T-cell (primary cell): Measurements from ENCODE around the gene PNKD. TPM values are rescaled to one million over a fixed set of nuclear protein-coding genes. Genes with fewer than 3 reads are reported as not detected.
A peak's percentile ranks its signal among the peaks of the same experiment; 100 is the strongest.
"Not testable (repeated sequence)": the region's sequence is repeated elsewhere in the genome, so short reads cannot be mapped to it uniquely, and the experiment has no call there.

Experiments used
- ATAC-seq, 4 experiments: fragments of 200-7000 bp in 3 of 4; fragments of 150-1000 bp in 1 of 4; cut with Tn5 transposase; replicated peaks in 1 of 4; 1 replicate in 3 of 4; 2 replicates in 1 of 4; pipeline ENCODE4 v1.10.0; 2021; ENCODE audit warnings: moderate library complexity in 3 of 4, mild to moderate bottlenecking in 2 of 4, moderate number of reproducible peaks in 1 of 4
- CTCF ChIA-PET, 2 donors: fragments of 300-600 bp; sonication (Branson Sonifier 250); formaldehyde crosslinking; loops; one replicate each; lab custom pipeline; 2022; ENCODE audit warnings: antibody characterized with exemption in 2 of 2; lab: Charles Lee
- POLR2A ChIA-PET, 2 donors: fragments of 300-600 bp; sonication (Branson Sonifier 250); formaldehyde crosslinking; loops; one replicate each; lab custom pipeline; 2022; ENCODE audit warnings: antibody characterized with exemption in 2 of 2; lab: Charles Lee
- DNase-seq, 35 experiments: peaks; one replicate each; pipeline versions ENCODE4 v3.0.0 to v3.0.0-alpha.2; 2013 to 2023
- H3K27ac ChIP-seq: one replicate; pipeline ENCODE4 v1.5.1; 2013; ENCODE audit warnings: low read length
- H3K27me3 ChIP-seq, 2 experiments: replicated peaks in 1 of 2; 1 replicate in 1 of 2; 2 replicates in 1 of 2; pipeline versions ENCODE4 v1.6.1 to v1.7.0; 2013; ENCODE audit warnings: low read length in 1 of 2, mixed read lengths in 1 of 2; ENCODE audit not compliant: control insufficient read depth in 2 of 2, insufficient read depth in 2 of 2; ENCODE audit errors: extremely low read depth in 1 of 2
- H3K36me3 ChIP-seq, 2 donors: 1 replicate in 1 of 2; 2 replicates in 1 of 2; pipeline versions ENCODE4 v1.6.1 to v1.7.0; 2013; ENCODE audit warnings: low read length in 1 of 2; ENCODE audit not compliant: control insufficient read depth in 2 of 2, insufficient read depth in 1 of 2; ENCODE audit errors: extremely low read depth in 1 of 2
- H3K4me1 ChIP-seq, 2 experiments: 1 replicate in 1 of 2; 2 replicates in 1 of 2; pipeline versions ENCODE4 v1.6.1 to v1.7.0; 2013; ENCODE audit warnings: low read length in 2 of 2, mixed read lengths in 1 of 2; ENCODE audit not compliant: insufficient read depth in 2 of 2, control insufficient read depth in 1 of 2; ENCODE audit errors: extremely low read depth in 1 of 2
- H3K4me3 ChIP-seq, 2 donors: 1 replicate in 1 of 2; 2 replicates in 1 of 2; pipeline versions ENCODE4 v1.5.1 to v1.7.0; 2013; ENCODE audit warnings: mild to moderate bottlenecking in 2 of 2, low read length in 1 of 2, moderate library complexity in 1 of 2; ENCODE audit not compliant: control insufficient read depth in 1 of 2; ENCODE audit errors: extremely low read depth in 1 of 2
- H3K9me3 ChIP-seq: 2 replicates; pipeline ENCODE4 v1.7.0; 2013
- H3K27ac Mint-ChIP-seq, 2 donors: one replicate each; pipeline ENCODE4 v1.8.0; 2020 to 2021; ENCODE audit warnings: mild to moderate bottlenecking in 2 of 2, mixed read lengths in 2 of 2
- H3K27me3 Mint-ChIP-seq, 2 donors: one replicate each; pipeline ENCODE4 v1.8.0; 2021 to 2022; ENCODE audit warnings: mixed read lengths in 2 of 2
- H3K36me3 Mint-ChIP-seq: one replicate; pipeline ENCODE4 v1.8.0; 2021; ENCODE audit warnings: mixed read lengths
- H3K4me1 Mint-ChIP-seq, 3 donors: one replicate each; pipeline ENCODE4 v1.8.0; 2020 to 2022; ENCODE audit warnings: mixed read lengths in 3 of 3, mild to moderate bottlenecking in 1 of 3
- H3K4me3 Mint-ChIP-seq, 3 donors: one replicate each; pipeline ENCODE4 v1.8.0; 2020 to 2022; ENCODE audit warnings: mild to moderate bottlenecking in 3 of 3, mixed read lengths in 3 of 3, moderate library complexity in 3 of 3
- H3K9me3 Mint-ChIP-seq, 3 donors: one replicate each; pipeline ENCODE4 v1.8.0; 2020 to 2022; ENCODE audit warnings: mixed read lengths in 3 of 3
- WGBS: methylation state at CpG from one replicate; pipeline ENCODE4 v1.1.5; 2013; ENCODE audit warnings: missing lambda C conversion rate; ENCODE audit not compliant: insufficient coverage; 5-methylcytosine and 5-hydroxymethylcytosine counted together
- total RNA-seq, 35 experiments: library from RNA in 6 of 35; stranded (reverse) in 6 of 35; fragments of 120-200 nt in 1 of 35; gene quantifications; one replicate each; pipeline versions ENCODE4 v1.2.1 to v1.2.4 and lab custom pipeline; 2013 to 2026

The PNKD gene
- total RNA-seq, 5 donors from 2014 or later (not counting 1 experiment from before 2014, with no cell fraction given) = 17.4 to 33.1 (median 30.6) TPM

DNA sequence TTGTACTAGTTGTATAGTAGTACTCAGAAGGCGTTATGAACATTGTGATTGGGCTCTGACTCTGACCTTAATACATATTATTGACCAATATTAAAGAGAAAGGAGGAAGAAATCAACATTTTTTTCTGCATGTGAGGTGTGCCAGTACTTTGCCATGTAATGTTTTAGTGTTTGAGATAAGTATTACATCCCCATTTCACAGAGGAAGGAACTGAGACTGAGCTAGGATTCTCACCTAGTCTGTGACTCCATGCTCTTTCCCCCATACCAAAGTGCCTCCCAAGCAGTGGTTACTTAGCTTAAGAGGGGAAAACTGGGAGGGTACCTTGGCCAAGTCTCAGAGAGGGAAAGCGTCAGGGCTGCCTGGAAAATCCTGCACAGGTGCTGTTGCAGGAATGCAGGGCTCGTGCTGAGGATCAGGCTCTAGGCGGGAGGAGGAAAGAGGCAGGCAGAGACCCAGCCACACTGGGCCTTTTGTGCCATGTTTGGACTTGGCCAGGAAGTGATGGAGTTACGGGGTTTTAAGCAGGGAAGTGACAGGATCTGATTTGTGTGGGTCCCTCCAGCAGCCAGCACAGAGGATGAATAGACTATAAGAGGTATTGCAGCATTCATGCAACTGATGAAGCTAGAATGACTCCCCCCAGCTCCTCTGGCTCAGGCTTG is 1.7 kb downstream of the PNKD start:
- no peak overlapping the region for H3K4me3 ChIP-seq
- H3K27ac ChIP-seq = peak overlapping the region; percentile 43
- H3K36me3 ChIP-seq = peaks cover 9 to 48% of the 10 kb centered on the region in 2 donors
- 76% methylated on average over 4 of the region's 5 CpGs for WGBS
- ATAC-seq (no peak), DNase-seq (no peak)
- H3K27me3 ChIP-seq = no peaks in the 10 kb centered on the region
- Mint-ChIP-seq H3K9me3 (no peaks in the 10 kb centered on the region), H3K27ac (peak overlapping the region; percentile 87 to 92), H3K36me3 (peaks cover 36% of the 10 kb centered on the region), H3K27me3 (no peaks in the 10 kb centered on the region), H3K4me3 (peak overlapping the region; percentile 92 to 95 (median 94)), H3K4me1 (peaks cover 39 to 58% (median 50%) of the 10 kb centered on the region in 3 donors)
- H3K4me1 ChIP-seq = peaks cover 18 to 45% of the 10 kb centered on the region in 2 experiments
- CTCF ChIA-PET = interaction anchor here (0.6 to 6.4 kb wide), 20 partner anchors 13 to 576 kb away, joined by 3 to 54 read pairs (median 5); partner anchors contain the start of genes CATIP (in 2 of the 2) and TMBIM1 (in 1 of the 2)
- no peaks in the 10 kb centered on the region for H3K9me3 ChIP-seq
- POLR2A ChIA-PET = no interaction called here

DNA sequence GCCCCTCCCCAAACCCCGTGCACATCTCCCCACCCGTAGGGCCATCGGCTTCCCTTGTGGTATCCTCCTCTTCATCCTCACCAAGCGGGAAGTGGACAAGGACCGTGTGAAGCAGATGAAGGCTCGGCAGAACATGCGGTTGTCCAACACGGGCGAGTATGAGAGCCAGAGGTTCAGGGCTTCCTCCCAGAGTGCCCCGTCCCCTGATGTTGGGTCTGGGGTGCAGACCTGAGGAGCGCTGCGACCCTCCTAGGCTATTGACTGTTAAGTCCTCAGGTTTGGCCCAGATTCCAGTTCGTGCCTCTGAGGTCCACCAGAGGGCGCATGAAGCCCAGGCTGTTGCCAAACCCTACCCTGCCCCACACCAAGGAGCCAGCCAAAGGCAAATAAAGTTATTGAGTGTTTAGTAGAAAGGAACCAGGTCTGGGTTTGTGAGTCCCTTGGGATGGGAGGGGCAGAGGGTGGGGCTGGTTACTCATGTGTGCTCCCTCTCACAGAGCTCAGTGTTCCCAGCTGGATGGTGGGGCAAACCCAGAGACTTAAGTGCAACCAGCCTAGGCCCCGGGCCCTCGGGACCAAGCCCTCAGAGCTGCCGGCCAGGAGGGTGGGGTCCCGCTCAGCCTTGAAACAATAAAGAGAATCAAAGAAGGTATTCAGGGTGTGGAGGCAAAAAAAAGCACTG is 2.4 kb downstream of the PNKD start:
- Mint-ChIP-seq H3K27ac (peak overlapping the region; percentile 57 to 92), H3K9me3 (no peaks in the 10 kb centered on the region), H3K4me1 (peaks cover 37 to 56% (median 47%) of the 10 kb centered on the region in 3 donors), H3K36me3 (peaks cover 35% of the 10 kb centered on the region), H3K27me3 (no peaks in the 10 kb centered on the region), H3K4me3 (peak overlapping the region; percentile 31 to 95 (median 92))
- DNase-seq = peak; percentile 63 to 89 (median 75)
- H3K27ac ChIP-seq = peak overlapping the region; percentile 43
- H3K4me1 ChIP-seq = peaks cover 18 to 42% of the 10 kb centered on the region in 2 experiments
- peak; percentile 9 to 22 (median 16) for ATAC-seq
- H3K27me3 ChIP-seq = no peaks in the 10 kb centered on the region
- H3K36me3 ChIP-seq = peaks cover 9 to 49% of the 10 kb centered on the region in 2 donors
- no peak overlapping the region for H3K4me3 ChIP-seq
- POLR2A ChIA-PET = interaction anchor here (0.5 to 3.3 kb wide), 4 partner anchors 14 to 52 kb away, joined by 3 to 10 read pairs (median 4); no protein-coding TSS in a partner anchor
- WGBS = 59% methylated on average over 13 of the region's 18 CpGs
- CTCF ChIA-PET = interaction anchor here (0.6 to 6.4 kb wide), 25 partner anchors 9 to 575 kb away, joined by 3 to 54 read pairs (median 6); partner anchors contain the start of genes CATIP (in 2 of the 2) and TMBIM1 (in 1 of the 2)
- H3K9me3 ChIP-seq = no peaks in the 10 kb centered on the region

DNA sequence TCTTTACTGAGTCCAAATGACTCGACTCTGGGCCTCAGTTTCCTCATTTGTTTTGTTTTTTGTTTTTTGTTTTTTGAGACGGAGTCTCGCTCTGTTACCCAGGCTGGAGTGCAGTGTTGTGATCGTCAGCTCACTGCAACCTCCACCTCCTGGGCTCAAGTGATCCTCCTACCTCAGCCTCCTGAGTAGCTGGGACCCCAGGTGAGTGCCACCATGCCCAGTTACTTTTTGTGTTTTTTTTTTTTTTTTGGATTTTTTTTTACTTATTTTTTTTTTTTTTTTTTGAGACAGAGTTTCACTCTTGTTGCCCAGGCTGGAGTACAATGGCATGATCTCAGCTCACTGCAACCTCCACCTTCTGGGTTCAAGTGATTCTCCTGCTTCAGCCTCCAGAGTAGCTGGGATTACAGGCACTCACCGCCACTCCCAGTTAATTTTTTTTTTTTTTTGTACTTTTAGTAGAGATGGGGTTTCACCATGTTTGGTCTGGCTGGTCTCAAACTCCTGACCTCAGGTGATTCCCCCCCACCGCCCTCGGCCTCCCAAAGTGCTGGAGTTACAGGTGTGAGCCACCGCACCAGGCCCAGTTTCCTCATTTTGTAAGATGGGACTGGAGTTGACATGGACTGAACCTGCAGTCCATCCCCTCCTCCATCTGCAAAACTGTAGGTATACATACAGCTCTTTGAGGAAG is 3.0 kb downstream of the PNKD start:
- Histone ChIP-seq H3K36me3 (peaks cover 9 to 55% of the 10 kb centered on the region in 2 donors), H3K4me1 (peaks cover 18 to 40% of the 10 kb centered on the region in 2 experiments), H3K27ac (peak overlapping the region; percentile 43)
- DNase-seq, H3K4me3 ChIP-seq, H3K9me3 Mint-ChIP-seq, H3K9me3 ChIP-seq, H3K27me3 Mint-ChIP-seq, H3K4me3 Mint-ChIP-seq, H3K27me3 ChIP-seq, ATAC-seq: not testable (repeated sequence)
- peaks cover 35% of the 10 kb centered on the region for H3K36me3 Mint-ChIP-seq
- H3K27ac Mint-ChIP-seq = peak overlapping the region; percentile 64 to 82
- POLR2A ChIA-PET = interaction anchor here (0.5 to 3.3 kb wide), 6 partner anchors 12 to 90 kb away, joined by 3 to 10 read pairs (median 4); no protein-coding TSS in a partner anchor
- peaks cover 37 to 57% (median 46%) of the 10 kb centered on the region in 3 donors for H3K4me1 Mint-ChIP-seq
- CTCF ChIA-PET = interaction anchor here (0.6 to 6.4 kb wide), 22 partner anchors 12 to 414 kb away, joined by 3 to 54 read pairs (median 6); partner anchors contain the start of genes CATIP (in 2 of the 2) and TMBIM1 (in 1 of the 2)
- WGBS = 94% methylated on average over 2 of the region's 8 CpGs

DNA sequence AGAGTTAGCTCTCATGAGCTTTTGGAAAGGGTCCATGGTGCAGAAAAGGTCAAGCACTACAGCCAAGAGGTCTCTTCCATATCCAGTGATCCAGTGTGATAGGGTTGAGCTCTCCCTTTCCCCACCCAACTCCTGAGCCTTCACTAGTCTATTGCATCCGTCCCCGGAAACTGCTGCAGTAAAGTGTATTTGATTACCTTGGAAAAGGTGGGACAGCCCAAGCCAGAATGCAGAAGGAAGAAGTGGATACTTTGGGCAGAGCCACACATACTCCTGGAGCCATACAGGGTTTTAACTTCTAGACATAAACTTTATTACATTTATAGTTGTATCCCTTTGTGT is 3.6 kb downstream of the PNKD start:
- Mint-ChIP-seq H3K4me3 (no peak overlapping the region), H3K27me3 (no peaks in the 10 kb centered on the region), H3K27ac (peak overlapping the region; percentile 64 to 82), H3K36me3 (peaks cover 35% of the 10 kb centered on the region), H3K4me1 (peaks cover 36 to 56% (median 44%) of the 10 kb centered on the region in 3 donors), H3K9me3 (no peaks in the 10 kb centered on the region)
- WGBS = no CpG with 5 or more reads among the region's 2 CpGs
- Histone ChIP-seq H3K4me1 (peaks cover 18 to 36% of the 10 kb centered on the region in 2 experiments), H3K27ac (no peak overlapping the region), H3K36me3 (peaks cover 10 to 60% of the 10 kb centered on the region in 2 donors), H3K9me3 (no peaks in the 10 kb centered on the region), H3K27me3 (no peaks in the 10 kb centered on the region), H3K4me3 (no peak overlapping the region)
- no peak for DNase-seq
- ChIA-PET CTCF (interaction anchor here (0.6 to 6.4 kb wide), 16 partner anchors 11 to 414 kb away, joined by 5 to 54 read pairs (median 8); partner anchors contain the start of genes CATIP (in 2 of the 2) and TMBIM1 (in 1 of the 2)), POLR2A (interaction anchor here (0.5 to 3.3 kb wide), 3 partner anchors 12 to 89 kb away, joined by 3 to 10 read pairs (median 7); no protein-coding TSS in a partner anchor)
- no peak for ATAC-seq

DNA sequence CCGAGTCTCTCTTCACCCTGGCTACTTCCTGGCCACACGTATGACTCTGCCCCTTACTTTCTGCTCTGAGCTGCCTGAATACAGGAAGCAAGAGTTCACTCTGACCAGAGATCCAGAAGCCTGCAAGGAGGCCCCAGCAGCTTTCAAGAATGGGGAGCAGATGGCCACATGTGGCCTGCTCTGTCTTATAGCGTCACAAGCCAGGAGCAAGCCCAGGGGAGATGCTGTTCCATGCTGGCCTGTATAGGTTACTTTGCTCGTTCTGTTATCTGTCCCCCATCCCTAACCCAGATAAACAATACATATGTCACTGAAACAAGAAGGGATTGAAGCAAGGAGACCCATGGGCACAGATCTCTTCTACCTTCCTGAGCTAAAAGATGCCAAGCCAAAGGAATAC is 4.3 kb downstream of the PNKD start:
- H3K4me3 ChIP-seq = no peak overlapping the region
- CTCF ChIA-PET = interaction anchor here (1.0 to 6.4 kb wide), 7 partner anchors 11 to 573 kb away, joined by 4 to 54 read pairs (median 5); partner anchors contain the start of gene CATIP (in 1 of the 2)
- H3K27me3 ChIP-seq = no peaks in the 10 kb centered on the region
- ATAC-seq (no peak), DNase-seq (no peak)
- Mint-ChIP-seq H3K27ac (peak overlapping the region; percentile 64 to 79), H3K4me3 (no peak overlapping the region), H3K9me3 (no peaks in the 10 kb centered on the region), H3K27me3 (no peaks in the 10 kb centered on the region), H3K36me3 (peaks cover 33% of the 10 kb centered on the region), H3K4me1 (peaks cover 30 to 52% (median 40%) of the 10 kb centered on the region in 3 donors)
- POLR2A ChIA-PET = interaction anchor here (0.5 to 3.3 kb wide), 3 partner anchors 12 to 209 kb away, joined by 4 to 10 read pairs (median 8); no protein-coding TSS in a partner anchor
- peaks cover 13 to 36% of the 10 kb centered on the region in 2 experiments for H3K4me1 ChIP-seq
- peaks cover 17 to 67% of the 10 kb centered on the region in 2 donors for H3K36me3 ChIP-seq
- WGBS = 86% methylated on average over 4 of the region's 4 CpGs
- H3K27ac ChIP-seq = no peak overlapping the region
- H3K9me3 ChIP-seq = no peaks in the 10 kb centered on the region
